Stimulated activated CD8-positive, alpha-beta memory T cell treated with anti-CD3 and anti-CD28 coated beads, Interleukin-4, amount 100 ng/mL, for 1 hour (primary cell): Measurements from ENCODE around the gene SC5D.

Source experiments
- DNase-seq, 2 donors: peaks; one replicate each; pipeline ENCODE4 v3.0.0-alpha.2; 2020; ENCODE audit warnings: low read depth in 2 of 2, low spot score in 1 of 2

The SC5D gene

GRCh38 chr11:121291896-121292494, 576 bp upstream of the SC5D start:
- peak in 1 of 2 donors; percentile 1 for DNase-seq

GRCh38 chr11:121293288-121293594, 670 bp downstream of the SC5D start:
- DNase-seq = no peak

- no peak for DNase-seq
Observed at GRCh38 chr11:121295246-121296029, 2.9 kb downstream of the SC5D start.

- DNase-seq = no peak
Observed at GRCh38 chr11:121297872-121298271, 5.3 kb downstream of the SC5D start.

- no peak for DNase-seq
Observed at GRCh38 chr11:121298774-121299173, 6.2 kb downstream of the SC5D start.

- DNase-seq = no peak
Observed at GRCh38 chr11:121299417-121299816, 6.8 kb downstream of the SC5D start.

GRCh38 chr11:121300313-121300971, 7.9 kb downstream of the SC5D start:
- no peak for DNase-seq

- DNase-seq = no peak
Observed at GRCh38 chr11:121300972-121301699, 8.6 kb downstream of the SC5D start.

GRCh38 chr11:121304759-121305158, 12.2 kb downstream of the SC5D start:
- DNase-seq = no peak

- DNase-seq = no peak
Observed at GRCh38 chr11:121308816-121309215, 16.2 kb downstream of the SC5D start.

GRCh38 chr11:121309688-121310087, 17.1 kb downstream of the SC5D start:
- DNase-seq = no peak

- DNase-seq = no peak
Observed at GRCh38 chr11:121310908-121311307, 18.3 kb downstream of the SC5D start.

GRCh38 chr11:121311373-121311772, 18.8 kb downstream of the SC5D start:
- DNase-seq = no peak

GRCh38 chr11:121312483-121312882, 19.9 kb downstream of the SC5D start:
- no peak for DNase-seq

GRCh38 chr11:121318848-121319834, 26.6 kb downstream of the SC5D start:
- DNase-seq = no peak

- DNase-seq = no peak
Observed at GRCh38 chr11:121321614-121322243, 29.2 kb downstream of the SC5D start.

- DNase-seq = no peak
Observed at GRCh38 chr11:121323046-121323607, 30.6 kb downstream of the SC5D start.

GRCh38 chr11:121326230-121326629, 33.7 kb downstream of the SC5D start:
- no peak for DNase-seq

- no peak for DNase-seq
Observed at GRCh38 chr11:121327553-121327952, 35.0 kb downstream of the SC5D start.
